Measurements from ENCODE around the gene PRKCE.

DNA sequence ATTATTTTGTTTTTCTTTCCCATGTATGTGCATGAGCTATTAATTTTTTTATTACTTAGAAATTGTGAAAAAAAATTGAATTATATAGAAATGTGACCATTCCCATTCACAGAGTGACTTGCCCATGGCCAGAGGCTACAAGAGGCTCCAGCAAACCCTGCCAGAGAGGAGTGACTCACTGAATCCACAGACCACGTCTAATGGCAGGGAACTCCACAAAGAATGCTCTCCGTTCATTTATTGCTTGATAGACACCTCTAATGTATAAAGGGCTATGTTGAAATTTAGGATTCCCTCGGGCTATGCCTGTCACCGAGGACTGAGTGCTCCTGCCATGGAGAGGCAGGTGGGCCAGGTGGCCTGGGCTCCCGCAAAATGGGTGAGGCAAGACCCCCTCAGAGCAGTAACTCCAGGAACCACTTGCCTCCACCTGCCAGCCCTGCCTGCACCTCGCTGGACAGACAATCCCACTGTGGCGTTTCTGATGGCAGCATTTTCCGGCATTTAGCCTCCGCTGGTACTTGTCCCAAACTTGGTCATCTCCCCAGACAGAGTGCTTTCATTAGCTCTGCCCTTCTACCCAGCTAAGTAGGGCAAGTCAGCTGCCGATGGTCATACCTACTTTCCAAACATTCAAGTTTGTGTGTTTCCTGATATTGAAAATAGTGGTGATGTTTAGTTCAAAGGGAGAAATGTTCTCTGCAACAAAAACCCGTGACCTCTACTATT lies 200.3 kb downstream of the PRKCE start:
- TF ChIP-seq, protein P1, sequence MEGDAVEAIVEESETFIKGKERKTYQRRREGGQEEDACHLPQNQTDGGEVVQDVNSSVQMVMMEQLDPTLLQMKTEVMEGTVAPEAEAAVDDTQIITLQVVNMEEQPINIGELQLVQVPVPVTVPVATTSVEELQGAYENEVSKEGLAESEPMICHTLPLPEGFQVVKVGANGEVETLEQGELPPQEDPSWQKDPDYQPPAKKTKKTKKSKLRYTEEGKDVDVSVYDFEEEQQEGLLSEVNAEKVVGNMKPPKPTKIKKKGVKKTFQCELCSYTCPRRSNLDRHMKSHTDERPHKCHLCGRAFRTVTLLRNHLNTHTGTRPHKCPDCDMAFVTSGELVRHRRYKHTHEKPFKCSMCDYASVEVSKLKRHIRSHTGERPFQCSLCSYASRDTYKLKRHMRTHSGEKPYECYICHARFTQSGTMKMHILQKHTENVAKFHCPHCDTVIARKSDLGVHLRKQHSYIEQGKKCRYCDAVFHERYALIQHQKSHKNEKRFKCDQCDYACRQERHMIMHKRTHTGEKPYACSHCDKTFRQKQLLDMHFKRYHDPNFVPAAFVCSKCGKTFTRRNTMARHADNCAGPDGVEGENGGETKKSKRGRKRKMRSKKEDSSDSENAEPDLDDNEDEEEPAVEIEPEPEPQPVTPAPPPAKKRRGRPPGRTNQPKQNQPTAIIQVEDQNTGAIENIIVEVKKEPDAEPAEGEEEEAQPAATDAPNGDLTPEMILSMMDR (IDR thresholded peaks at IDR 0.05; ENCODE audit: low read depth, low read length, missing input control) = no peak
- TF ChIP-seq, protein P2, sequence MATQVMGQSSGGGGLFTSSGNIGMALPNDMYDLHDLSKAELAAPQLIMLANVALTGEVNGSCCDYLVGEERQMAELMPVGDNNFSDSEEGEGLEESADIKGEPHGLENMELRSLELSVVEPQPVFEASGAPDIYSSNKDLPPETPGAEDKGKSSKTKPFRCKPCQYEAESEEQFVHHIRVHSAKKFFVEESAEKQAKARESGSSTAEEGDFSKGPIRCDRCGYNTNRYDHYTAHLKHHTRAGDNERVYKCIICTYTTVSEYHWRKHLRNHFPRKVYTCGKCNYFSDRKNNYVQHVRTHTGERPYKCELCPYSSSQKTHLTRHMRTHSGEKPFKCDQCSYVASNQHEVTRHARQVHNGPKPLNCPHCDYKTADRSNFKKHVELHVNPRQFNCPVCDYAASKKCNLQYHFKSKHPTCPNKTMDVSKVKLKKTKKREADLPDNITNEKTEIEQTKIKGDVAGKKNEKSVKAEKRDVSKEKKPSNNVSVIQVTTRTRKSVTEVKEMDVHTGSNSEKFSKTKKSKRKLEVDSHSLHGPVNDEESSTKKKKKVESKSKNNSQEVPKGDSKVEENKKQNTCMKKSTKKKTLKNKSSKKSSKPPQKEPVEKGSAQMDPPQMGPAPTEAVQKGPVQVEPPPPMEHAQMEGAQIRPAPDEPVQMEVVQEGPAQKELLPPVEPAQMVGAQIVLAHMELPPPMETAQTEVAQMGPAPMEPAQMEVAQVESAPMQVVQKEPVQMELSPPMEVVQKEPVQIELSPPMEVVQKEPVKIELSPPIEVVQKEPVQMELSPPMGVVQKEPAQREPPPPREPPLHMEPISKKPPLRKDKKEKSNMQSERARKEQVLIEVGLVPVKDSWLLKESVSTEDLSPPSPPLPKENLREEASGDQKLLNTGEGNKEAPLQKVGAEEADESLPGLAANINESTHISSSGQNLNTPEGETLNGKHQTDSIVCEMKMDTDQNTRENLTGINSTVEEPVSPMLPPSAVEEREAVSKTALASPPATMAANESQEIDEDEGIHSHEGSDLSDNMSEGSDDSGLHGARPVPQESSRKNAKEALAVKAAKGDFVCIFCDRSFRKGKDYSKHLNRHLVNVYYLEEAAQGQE (IDR thresholded peaks at IDR 0.05) = no peak
- TF ChIP-seq HNF4G (IDR thresholded peaks at IDR 0.05) (no peak), YY1 (IDR thresholded peaks at IDR 0.05) (no peak)
- TF ChIP-seq, protein P3, sequence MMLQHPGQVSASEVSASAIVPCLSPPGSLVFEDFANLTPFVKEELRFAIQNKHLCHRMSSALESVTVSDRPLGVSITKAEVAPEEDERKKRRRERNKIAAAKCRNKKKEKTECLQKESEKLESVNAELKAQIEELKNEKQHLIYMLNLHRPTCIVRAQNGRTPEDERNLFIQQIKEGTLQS (IDR thresholded peaks at IDR 0.05) = no peak

Measured in liver (tissue), 3 donors.